OCI-LY3 (cell line): ENCODE data around the gene LDLRAD1.

Source experiments
- EZH2phosphoT487 ChIP-seq: fragments of 200-600 bp; shearing (Covaris generic); IDR thresholded peaks from 2 replicates; pipeline ENCODE4 v1.6.1; 2018; ENCODE audit warnings: antibody characterized with exemption, mixed run types, low read depth
- TF ChIP-seq, protein P1 (sequence below): fragments of 200-600, 300-600 bp; sonication (generic); IDR thresholded peaks from 2 replicates; pipeline ENCODE4 v1.5.1; 2014; ENCODE audit warnings: antibody characterized with exemption, low read length, low read depth

GRCh38 chr1:54052934-54053744 is 35.2 kb upstream of the LDLRAD1 start, which contains the start of the genes TCEANC2 and TMEM59:
- TF ChIP-seq, protein P1, sequence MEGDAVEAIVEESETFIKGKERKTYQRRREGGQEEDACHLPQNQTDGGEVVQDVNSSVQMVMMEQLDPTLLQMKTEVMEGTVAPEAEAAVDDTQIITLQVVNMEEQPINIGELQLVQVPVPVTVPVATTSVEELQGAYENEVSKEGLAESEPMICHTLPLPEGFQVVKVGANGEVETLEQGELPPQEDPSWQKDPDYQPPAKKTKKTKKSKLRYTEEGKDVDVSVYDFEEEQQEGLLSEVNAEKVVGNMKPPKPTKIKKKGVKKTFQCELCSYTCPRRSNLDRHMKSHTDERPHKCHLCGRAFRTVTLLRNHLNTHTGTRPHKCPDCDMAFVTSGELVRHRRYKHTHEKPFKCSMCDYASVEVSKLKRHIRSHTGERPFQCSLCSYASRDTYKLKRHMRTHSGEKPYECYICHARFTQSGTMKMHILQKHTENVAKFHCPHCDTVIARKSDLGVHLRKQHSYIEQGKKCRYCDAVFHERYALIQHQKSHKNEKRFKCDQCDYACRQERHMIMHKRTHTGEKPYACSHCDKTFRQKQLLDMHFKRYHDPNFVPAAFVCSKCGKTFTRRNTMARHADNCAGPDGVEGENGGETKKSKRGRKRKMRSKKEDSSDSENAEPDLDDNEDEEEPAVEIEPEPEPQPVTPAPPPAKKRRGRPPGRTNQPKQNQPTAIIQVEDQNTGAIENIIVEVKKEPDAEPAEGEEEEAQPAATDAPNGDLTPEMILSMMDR = no peak
- TF ChIP-seq EZH2phosphoT487 = no peak
